ENCODE measurements around the gene CFDP1.

DNA sequence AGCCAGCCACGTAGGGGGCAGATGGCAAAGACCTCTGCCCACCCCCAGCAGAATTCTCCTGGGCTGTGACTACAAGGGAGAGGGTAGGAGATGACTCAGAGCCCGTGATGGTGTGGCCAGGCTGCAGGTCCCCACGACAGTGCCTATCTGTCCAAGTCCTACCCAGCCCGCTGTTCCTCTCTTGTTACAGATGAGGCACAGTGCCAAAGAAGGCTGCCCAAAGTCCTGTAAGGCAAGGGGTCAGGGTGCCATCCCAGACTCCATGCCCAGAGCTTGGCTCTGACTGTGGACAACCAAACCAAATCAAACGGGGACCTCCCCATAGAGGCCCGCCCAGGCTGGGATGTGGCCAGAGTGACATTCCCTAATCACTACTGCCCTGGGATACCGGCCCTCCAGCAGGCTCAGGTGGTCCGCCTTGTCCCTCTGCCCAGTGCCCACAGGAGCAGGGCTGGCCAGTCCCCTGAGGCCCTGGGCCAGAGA lies 169.3 kb downstream of the CFDP1 start:
- TF ChIP-seq, protein P1, sequence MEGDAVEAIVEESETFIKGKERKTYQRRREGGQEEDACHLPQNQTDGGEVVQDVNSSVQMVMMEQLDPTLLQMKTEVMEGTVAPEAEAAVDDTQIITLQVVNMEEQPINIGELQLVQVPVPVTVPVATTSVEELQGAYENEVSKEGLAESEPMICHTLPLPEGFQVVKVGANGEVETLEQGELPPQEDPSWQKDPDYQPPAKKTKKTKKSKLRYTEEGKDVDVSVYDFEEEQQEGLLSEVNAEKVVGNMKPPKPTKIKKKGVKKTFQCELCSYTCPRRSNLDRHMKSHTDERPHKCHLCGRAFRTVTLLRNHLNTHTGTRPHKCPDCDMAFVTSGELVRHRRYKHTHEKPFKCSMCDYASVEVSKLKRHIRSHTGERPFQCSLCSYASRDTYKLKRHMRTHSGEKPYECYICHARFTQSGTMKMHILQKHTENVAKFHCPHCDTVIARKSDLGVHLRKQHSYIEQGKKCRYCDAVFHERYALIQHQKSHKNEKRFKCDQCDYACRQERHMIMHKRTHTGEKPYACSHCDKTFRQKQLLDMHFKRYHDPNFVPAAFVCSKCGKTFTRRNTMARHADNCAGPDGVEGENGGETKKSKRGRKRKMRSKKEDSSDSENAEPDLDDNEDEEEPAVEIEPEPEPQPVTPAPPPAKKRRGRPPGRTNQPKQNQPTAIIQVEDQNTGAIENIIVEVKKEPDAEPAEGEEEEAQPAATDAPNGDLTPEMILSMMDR (conservative IDR thresholded peaks at IDR 0.05; ENCODE audit: low read depth, low read length): no peak
- no peak for TF ChIP-seq EZH2 (IDR thresholded peaks at IDR 0.05; ENCODE audit: borderline replicate concordance, low read depth, low read length, poor library complexity, severe bottlenecking)
